GM12878 (cell line): Measurements from ENCODE around the gene AP1AR. TPM values are rescaled to one million over a fixed set of nuclear protein-coding genes. Genes with fewer than 3 reads are reported as not detected.

ENCODE experiments used
- ATF3 ChIP-seq: IDR thresholded peaks from 2 replicates; pipeline ENCODE4 v1.6.1; 2011; ENCODE audit warnings: low read depth, mild to moderate bottlenecking, low read length, moderate library complexity, borderline replicate concordance; ENCODE audit errors: extremely low read depth
- EP300 ChIP-seq, 2 experiments: fragments of 150-350 bp in 1 of 2; IDR thresholded peaks; 2 replicates each; pipeline ENCODE4 v1.6.1; 2011 to 2012; ENCODE audit warnings: low read depth in 2 of 2, low read length in 2 of 2, borderline replicate concordance in 1 of 2, improper control_type of control experiment in 1 of 2, inconsistent platforms in 1 of 2; ENCODE audit not compliant: control insufficient read depth in 1 of 2
- KDM1A ChIP-seq: fragments of 200-600 bp; sonication (generic); IDR thresholded peaks from 2 replicates; pipeline ENCODE4 v1.6.1; 2016; ENCODE audit warnings: borderline replicate concordance
- MLLT1 ChIP-seq: fragments of 450-650 bp; IDR thresholded peaks from 2 replicates; pipeline ENCODE4 v1.6.1; 2016; ENCODE audit warnings: mild to moderate bottlenecking
- MTA2 ChIP-seq: fragments of 450-650 bp; IDR thresholded peaks from 2 replicates; pipeline ENCODE4 v1.6.1; 2016; ENCODE audit warnings: low read depth, mild to moderate bottlenecking, moderate library complexity
- MYB ChIP-seq: fragments of 150-350 bp; IDR thresholded peaks from 2 replicates; pipeline ENCODE4 v1.6.1; 2014; ENCODE audit warnings: mild to moderate bottlenecking, low read depth, low read length, borderline replicate concordance
- NRF1 ChIP-seq: conservative IDR thresholded peaks from 2 replicates; pipeline ENCODE4 v1.6.1; 2011; ENCODE audit warnings: mild to moderate bottlenecking, low read depth, low read length, improper control_type of control experiment
- PAX5 ChIP-seq: IDR thresholded peaks from 2 replicates; pipeline ENCODE4 v1.6.1; 2011; ENCODE audit warnings: low read depth, low read length, borderline replicate concordance
- RAD51 ChIP-seq: fragments of 450-650 bp; IDR thresholded peaks from 2 replicates; pipeline ENCODE4 v1.6.1; 2016; ENCODE audit warnings: moderate library complexity, mild to moderate bottlenecking, inconsistent platforms
- SMAD5 ChIP-seq: IDR thresholded peaks from 2 replicates; pipeline ENCODE4 v1.6.1; 2016; ENCODE audit warnings: antibody characterized with exemption, low read depth
- SPI1 ChIP-seq: IDR thresholded peaks from 2 replicates; pipeline ENCODE4 v1.6.1; 2011; ENCODE audit warnings: low read depth, mild to moderate bottlenecking, low read length, moderate library complexity, borderline replicate concordance; ENCODE audit not compliant: insufficient read depth
- STAT1 ChIP-seq: fragments of 450-650 bp; conservative IDR thresholded peaks from 2 replicates; pipeline ENCODE4 v1.6.1; 2014; ENCODE audit warnings: antibody characterized with exemption, mild to moderate bottlenecking
- SUZ12 ChIP-seq: fragments of 200-600 bp; sonication (generic); IDR thresholded peaks from one replicate; pipeline ENCODE4 v1.6.1; 2018; ENCODE audit warnings: antibody characterized with exemption, mild to moderate bottlenecking; ENCODE audit not compliant: unreplicated experiment
- ZBED1 ChIP-seq: IDR thresholded peaks from 2 replicates; pipeline ENCODE4 v1.6.1; 2016; ENCODE audit warnings: borderline replicate concordance
- ZNF24 ChIP-seq: fragments of 450-650 bp; IDR thresholded peaks from 2 replicates; pipeline ENCODE4 v1.6.1; 2017; ENCODE audit warnings: antibody characterized with exemption, mild to moderate bottlenecking
- polyA plus RNA-seq, 11 experiments: library from polyadenylated mRNA; depleted of rRNA in 4 of 11; unstranded in 6 of 11; stranded (reverse) in 5 of 11; fragments of >200 nt; fragmentation: Nextera tagmentation in 4 of 11; fragmentation: Illumina TruSeq in 1 of 11; extraction: Ambion mirVana in 4 of 11; extraction: Trizol in 1 of 11; gene quantifications; 1 replicate in 1 of 11; 2 replicates in 10 of 11; pipeline versions ENCODE4 v1.2.1 to v1.2.3, GENCODE V29; 2011 to 2016; ENCODE audit warnings: inconsistent platforms in 2 of 11, missing spikeins in 2 of 11, low read depth in 1 of 11
- total RNA-seq, 4 experiments: library from RNA; depleted of rRNA in 3 of 4; stranded (reverse); fragments of >200 nt in 3 of 4; fragmentation: Illumina TruSeq in 1 of 4; extraction: Trizol in 1 of 4; gene quantifications; 2 replicates each; pipeline versions ENCODE4 v1.2.1 to v1.2.3, GENCODE V29; 2013 to 2021

The AP1AR gene
- total and polyA plus RNA-seq, 10 of the 15 experiments (the other 5 are each of a cell fraction or from before 2014, with no cell fraction given): 5.6 to 29.1 (median 16.3) TPM

- TF ChIP-seq NRF1 (no peak), ATF3 (no peak), SPI1 (no peak), MTA2 (0 out of 2 replicates have a peak, but pooled peaks have one; percentile 28), EP300 (IDR thresholded peaks at IDR 0.05; ENCODE audit: borderline replicate concordance in 1 of 2, control insufficient read depth in 1 of 2, low read depth in 2 of 2, low read length in 2 of 2) (no peak), SUZ12 (no peak), MLLT1 (peak; percentile 68), STAT1 (no peak), ZNF24 (no peak), SMAD5 (no peak), PAX5 (no peak), ZBED1 (no peak), KDM1A (no peak), RAD51 (0 out of 2 replicates have a peak, but pooled peaks have one; percentile 6), MYB (no peak)
Measured at GRCh38 chr4:112289407-112290253, 58.0 kb downstream of the AP1AR start (continued).
